ENCODE results near the gene TMEM135. TPM values are rescaled to one million over a fixed set of nuclear protein-coding genes. Genes with fewer than 3 reads are reported as not detected.

TMEM135 gene
- total RNA-seq, 4 donors from 2014 or later: 7.9 to 38.7 (median 18.9) TPM

DNA sequence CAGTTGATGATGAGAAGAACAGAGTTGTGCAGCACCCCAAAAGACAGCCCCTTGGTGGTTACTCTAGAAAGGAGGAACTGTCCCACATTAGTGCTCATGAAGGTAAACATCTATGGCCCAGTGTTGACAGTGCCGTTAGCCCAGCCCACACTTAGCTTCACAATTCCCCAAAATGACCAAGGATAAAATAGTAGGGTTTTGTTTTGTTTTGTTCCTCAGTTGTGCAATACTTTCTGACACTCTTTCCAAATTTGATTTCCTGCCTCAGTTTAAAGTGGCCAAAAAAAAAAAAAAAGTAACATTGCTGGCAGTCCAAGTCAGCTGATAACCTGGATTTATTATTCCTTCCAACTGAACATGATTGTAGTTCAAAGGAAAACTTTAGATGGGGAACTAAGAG, 269.4 kb downstream of the TMEM135 start:
- no peak for TF ChIP-seq POLR2A (IDR thresholded peaks at IDR 0.05)
- TF ChIP-seq CTCF (IDR thresholded peaks at IDR 0.05 in 4 of 5, conservative IDR thresholded peaks at IDR 0.05 in 1 of 5): no peak
- in situ Hi-C loops (cut with MboI; ENCODE audit: low sequenced_read_pairs in 4 of 4): no loop called here
- H3K27me3 ChIP-seq: no peaks in the 10 kb centered on the region
- H3K27ac ChIP-seq: peak overlapping the region in 1 of 4 donors; percentile 21
- DNase-seq: no peak
- H3K36me3 ChIP-seq: no peaks in the 10 kb centered on the region
- H3K4me1 ChIP-seq: peaks cover 0 to 4% of the 10 kb centered on the region in 2 donors
- ATAC-seq: peak; percentile 54 to 55
- intact Hi-C loops (cut with DNase I; ENCODE audit: low total_unique reads): no loop called here
- no peak overlapping the region for H3K4me3 ChIP-seq
- H3K9me3 ChIP-seq: no peaks in the 10 kb centered on the region

DNA sequence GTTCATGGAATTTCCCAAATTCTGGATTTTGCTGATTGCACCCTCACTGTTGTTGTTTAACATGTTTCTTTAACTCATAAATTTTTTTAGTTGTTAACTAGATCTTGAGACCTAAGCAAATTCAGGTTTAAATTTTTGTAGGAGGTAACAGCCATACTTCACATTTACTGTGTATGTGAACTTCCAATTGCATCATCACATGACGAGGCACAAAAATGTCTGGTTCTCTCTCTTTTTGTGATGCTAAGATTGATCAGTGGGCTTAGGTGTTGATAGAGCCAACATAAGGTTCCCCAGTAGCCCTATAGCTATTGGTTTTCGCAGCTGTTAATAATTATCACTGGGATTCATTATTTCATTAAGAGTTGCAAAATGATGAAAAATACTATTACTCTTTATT, 277.5 kb downstream of the TMEM135 start:
- TF ChIP-seq POLR2A (IDR thresholded peaks at IDR 0.05): no peak
- no peak for TF ChIP-seq CTCF (IDR thresholded peaks at IDR 0.05 in 4 of 5, conservative IDR thresholded peaks at IDR 0.05 in 1 of 5)
- Histone ChIP-seq H3K4me3 (no peak overlapping the region), H3K27me3 (no peaks in the 10 kb centered on the region), H3K4me1 (no peaks in the 10 kb centered on the region), H3K9me3 (no peaks in the 10 kb centered on the region), H3K36me3 (no peaks in the 10 kb centered on the region), H3K27ac (no peak overlapping the region)
- no peak for DNase-seq
- intact Hi-C loops (cut with DNase I; ENCODE audit: low total_unique reads): no loop called here
- no peak for ATAC-seq
- in situ Hi-C loops (cut with MboI; ENCODE audit: low sequenced_read_pairs in 4 of 4): no loop called here

DNA sequence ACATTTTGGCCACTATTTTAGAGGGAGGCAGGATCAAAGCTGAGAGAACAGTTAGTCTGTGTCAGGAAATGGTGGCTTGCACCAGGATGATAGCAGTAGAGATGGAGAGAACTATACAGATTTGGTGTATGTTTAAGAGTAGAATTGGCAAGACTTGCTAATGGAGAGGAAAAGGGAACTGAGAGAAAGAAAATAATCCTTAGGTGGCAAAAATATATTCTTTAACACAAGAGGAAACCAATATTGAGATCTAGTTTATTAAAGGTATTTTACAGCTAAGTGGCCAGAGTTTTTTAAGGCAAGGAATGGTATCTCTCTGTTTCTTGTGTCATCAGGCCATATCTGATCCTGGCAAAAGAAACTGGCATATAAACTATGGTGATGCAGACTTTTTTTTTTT, 278.8 kb downstream of the TMEM135 start:
- intact Hi-C loops (cut with DNase I; ENCODE audit: low total_unique reads): no loop called here
- ATAC-seq (no peak), DNase-seq (no peak)
- peaks cover 0 to 6% of the 10 kb centered on the region in 2 donors for H3K36me3 ChIP-seq
- TF ChIP-seq CTCF (IDR thresholded peaks at IDR 0.05 in 4 of 5, conservative IDR thresholded peaks at IDR 0.05 in 1 of 5) (no peak), POLR2A (IDR thresholded peaks at IDR 0.05) (no peak)
- H3K27me3 ChIP-seq: no peaks in the 10 kb centered on the region
- no peaks in the 10 kb centered on the region for H3K9me3 ChIP-seq
- H3K27ac ChIP-seq: no peak overlapping the region
- in situ Hi-C loops (cut with MboI; ENCODE audit: low sequenced_read_pairs in 4 of 4): no loop called here
- H3K4me3 ChIP-seq: no peak overlapping the region
- H3K4me1 ChIP-seq: no peaks in the 10 kb centered on the region

GRCh38 chr11:87317441-87317840, 279.7 kb downstream of the TMEM135 start:
- TF ChIP-seq CTCF (IDR thresholded peaks at IDR 0.05 in 4 of 5, conservative IDR thresholded peaks at IDR 0.05 in 1 of 5) (no peak), POLR2A (IDR thresholded peaks at IDR 0.05) (no peak)
- H3K9me3 ChIP-seq: no peaks in the 10 kb centered on the region
- DNase-seq (no peak), ATAC-seq (no peak)
- in situ Hi-C loops (cut with MboI; ENCODE audit: low sequenced_read_pairs in 4 of 4) (no loop called here), intact Hi-C loops (cut with DNase I; ENCODE audit: low total_unique reads) (no loop called here)
- no peak overlapping the region for H3K27ac ChIP-seq
- no peak overlapping the region for H3K4me3 ChIP-seq
- peaks cover 0 to 8% of the 10 kb centered on the region in 2 donors for H3K36me3 ChIP-seq
- no peaks in the 10 kb centered on the region for H3K27me3 ChIP-seq
- H3K4me1 ChIP-seq: no peaks in the 10 kb centered on the region

DNA sequence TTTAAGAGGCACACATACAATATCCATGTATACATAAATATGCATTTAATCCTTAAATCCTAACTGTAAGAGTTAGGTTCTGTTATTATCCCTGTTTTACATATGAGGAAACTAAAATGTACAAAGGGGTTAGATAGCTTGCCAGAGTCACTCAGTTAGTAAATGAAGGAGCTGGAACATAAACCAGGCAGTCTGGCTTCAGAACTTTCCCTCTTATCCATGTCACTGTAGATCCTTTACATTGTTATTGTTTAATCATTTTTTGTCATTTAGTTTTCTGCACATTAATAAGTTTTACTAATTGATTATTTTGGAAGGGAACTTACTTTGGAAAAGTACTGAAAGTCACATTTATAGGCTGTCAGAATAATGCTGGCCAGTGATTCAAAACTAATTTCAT, 282.4 kb downstream of the TMEM135 start:
- in situ Hi-C loops (cut with MboI; ENCODE audit: low sequenced_read_pairs in 4 of 4) (no loop called here), intact Hi-C loops (cut with DNase I; ENCODE audit: low total_unique reads) (no loop called here)
- TF ChIP-seq CTCF (IDR thresholded peaks at IDR 0.05 in 4 of 5, conservative IDR thresholded peaks at IDR 0.05 in 1 of 5): no peak
- TF ChIP-seq POLR2A (IDR thresholded peaks at IDR 0.05): no peak
- Histone ChIP-seq H3K27ac (no peak overlapping the region), H3K4me1 (no peaks in the 10 kb centered on the region), H3K36me3 (peaks cover 0 to 8% of the 10 kb centered on the region in 2 donors), H3K4me3 (no peak overlapping the region), H3K9me3 (no peaks in the 10 kb centered on the region), H3K27me3 (no peaks in the 10 kb centered on the region)
- DNase-seq (no peak), ATAC-seq (no peak)

Data from gastrocnemius medialis (tissue), 4 donors.